Aorta (tissue), 5 donors: Measurements from ENCODE around the gene KCNIP1. TPM values are rescaled to one million over a fixed set of nuclear protein-coding genes. Genes with fewer than 3 reads are reported as not detected.

Experiments used
- ATAC-seq: fragments of 200-7000 bp; cut with Tn5 transposase; one replicate; pipeline ENCODE4 v1.9.1; 2022; ENCODE audit warnings: moderate library complexity; ENCODE audit not compliant: low FRiP score
- DNase-seq, 2 donors: peaks; one replicate each; pipeline ENCODE4 v3.0.0-alpha.2; 2020
- H3K27ac ChIP-seq, 2 donors: one replicate each; pipeline ENCODE4 v1.5.1; 2013; ENCODE audit warnings: low read length in 2 of 2, mild to moderate bottlenecking in 2 of 2, moderate library complexity in 2 of 2, control low read depth in 1 of 2, inconsistent platforms in 1 of 2, low read depth in 1 of 2
- H3K27me3 ChIP-seq, 2 donors: one replicate each; pipeline ENCODE4 v1.6.1; 2013; ENCODE audit warnings: control low read depth in 1 of 2, low read length in 1 of 2, mild to moderate bottlenecking in 1 of 2, moderate library complexity in 1 of 2; ENCODE audit not compliant: insufficient read depth in 2 of 2, control insufficient read depth in 1 of 2
- H3K36me3 ChIP-seq, 2 donors: one replicate each; pipeline ENCODE4 v1.6.1; 2013; ENCODE audit warnings: control low read depth in 1 of 2, low read length in 1 of 2, mild to moderate bottlenecking in 1 of 2; ENCODE audit not compliant: insufficient read depth in 2 of 2, control insufficient read depth in 1 of 2
- H3K4me1 ChIP-seq, 2 donors: one replicate each; pipeline ENCODE4 v1.6.1; 2013; ENCODE audit warnings: low read length in 2 of 2, control low read depth in 1 of 2, mild to moderate bottlenecking in 1 of 2, moderate library complexity in 1 of 2; ENCODE audit not compliant: insufficient read depth in 2 of 2, control insufficient read depth in 1 of 2
- H3K4me3 ChIP-seq, 2 donors: one replicate each; pipeline ENCODE4 v1.5.1; 2013; ENCODE audit warnings: low read length in 2 of 2, control low read depth in 1 of 2, mild to moderate bottlenecking in 1 of 2
- H3K9me3 ChIP-seq: one replicate; pipeline ENCODE4 v1.6.1; 2013; ENCODE audit warnings: mild to moderate bottlenecking, low read length; ENCODE audit not compliant: control insufficient read depth
- WGBS, 2 donors: extraction: QIAGEN DNeasy Blood & Tissue Kit; methylation state at CpG; one replicate each; pipeline ENCODE4 v1.1.7; 2013; 5-methylcytosine and 5-hydroxymethylcytosine counted together
- intact Hi-C, 2 donors: fragments of 100-400 bp; cut with DNase I; formaldehyde crosslinking; loops; one replicate each; pipeline versions ENCODE4 v1.14.2 to v1.15.0; 2022
- polyA plus RNA-seq, 2 donors: library from polyadenylated mRNA; stranded (reverse); fragments of 200-250 nt; gene quantifications; one replicate each; pipeline ENCODE4 v1.2.3, GENCODE V29; 2013
- total RNA-seq, 2 donors: library from RNA; stranded (reverse); fragmentation: NEBNext Ultra II Directional; extraction: Animal tissue kit (Norgen Biotek cat#: 25700); gene quantifications; one replicate each; pipeline ENCODE4 v1.2.1, GENCODE V29; 2021
- donor health status: healthy with polysubstance abuse.
- donor health status: Bipolar disorder and iron deficiency.
- donor health status: DM: no; HTN: no; CAD: no.
- donor health status: DM: no; HTN: no; CAD: no.
- donor health status: DM: yes; HTN: yes; CAD: no.

Gene KCNIP1
- total and polyA plus RNA-seq, 4 donors, result 0.42 TPM; not detected in 3

DNA sequence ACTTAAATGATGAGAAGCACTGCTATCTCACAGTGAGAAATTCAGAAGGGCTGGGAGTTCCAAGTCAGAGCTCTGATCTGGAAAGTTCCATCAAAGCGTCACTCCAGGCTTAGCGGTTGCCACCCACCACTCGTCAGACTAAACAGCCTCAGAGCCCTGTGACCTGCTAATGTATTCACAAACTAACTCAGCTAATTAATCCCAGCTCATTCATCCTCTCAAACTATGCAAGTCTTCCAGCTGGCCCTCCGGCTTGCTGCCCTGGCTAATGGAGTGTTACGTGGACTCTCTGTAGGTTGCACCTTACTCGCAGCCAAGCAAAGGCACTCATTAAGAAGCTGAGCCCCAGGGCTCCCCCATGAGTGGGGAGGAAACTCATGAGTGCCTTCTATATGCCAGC, 197.5 kb downstream of the KCNIP1 start:
- no peaks in the 10 kb centered on the region for H3K4me1 ChIP-seq
- H3K9me3 ChIP-seq, result no peaks in the 10 kb centered on the region
- H3K27me3 ChIP-seq, result no peaks in the 10 kb centered on the region
- no peak overlapping the region for H3K4me3 ChIP-seq
- no peaks in the 10 kb centered on the region for H3K36me3 ChIP-seq
- 71 to 76% methylated on average over 6 of the region's 6 CpGs for WGBS, 2 donors
- H3K27ac ChIP-seq, result no peak overlapping the region
- ATAC-seq, result no peak
- intact Hi-C loops, result no loop called here
- DNase-seq, result no peak

DNA sequence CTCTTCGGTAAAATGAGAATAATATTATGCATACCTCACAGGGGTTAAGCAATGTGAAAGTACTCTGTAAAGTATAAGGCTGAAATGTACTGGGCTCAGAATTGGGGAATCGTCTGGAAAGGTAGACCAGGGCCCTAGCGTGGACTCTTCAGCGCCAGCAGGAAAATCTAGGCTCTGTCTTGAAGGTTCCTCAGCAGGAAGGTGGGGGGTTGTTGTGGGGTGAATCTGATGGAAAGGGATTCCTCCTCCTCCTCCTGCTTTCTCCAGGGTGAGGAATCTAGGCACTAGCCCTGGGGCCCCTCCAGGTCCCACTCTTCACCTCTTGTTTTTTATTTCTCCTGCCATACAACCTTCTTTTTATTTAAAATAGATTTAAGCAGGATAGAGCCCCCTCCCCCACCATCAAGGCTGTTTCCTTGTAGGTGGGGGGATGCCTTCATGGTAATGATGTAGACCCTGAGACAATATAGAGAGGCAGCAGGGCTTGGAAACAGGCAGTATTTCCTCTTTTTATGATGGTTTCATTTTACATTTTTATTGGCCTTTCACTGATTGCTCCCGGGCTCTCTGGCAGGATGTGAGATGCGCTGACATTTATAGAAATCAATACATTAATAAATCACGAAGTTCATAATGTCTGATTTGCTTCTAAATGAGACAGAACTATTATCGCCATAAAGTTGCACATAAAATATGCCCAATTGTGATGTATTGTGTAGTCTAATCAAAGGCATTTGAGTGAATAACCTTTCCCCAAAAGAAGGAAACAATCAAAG, 200.8 kb downstream of the KCNIP1 start:
- no peaks in the 10 kb centered on the region for H3K36me3 ChIP-seq
- ATAC-seq (no peak), DNase-seq (no peak)
- no peaks in the 10 kb centered on the region for H3K4me1 ChIP-seq
- WGBS, 2 donors, result 61 to 70% methylated on average over 7 of the region's 8 CpGs
- no peaks in the 10 kb centered on the region for H3K27me3 ChIP-seq
- H3K27ac ChIP-seq, result no peak overlapping the region
- intact Hi-C loops, result no loop called here
- H3K4me3 ChIP-seq, result no peak overlapping the region
- no peaks in the 10 kb centered on the region for H3K9me3 ChIP-seq

DNA sequence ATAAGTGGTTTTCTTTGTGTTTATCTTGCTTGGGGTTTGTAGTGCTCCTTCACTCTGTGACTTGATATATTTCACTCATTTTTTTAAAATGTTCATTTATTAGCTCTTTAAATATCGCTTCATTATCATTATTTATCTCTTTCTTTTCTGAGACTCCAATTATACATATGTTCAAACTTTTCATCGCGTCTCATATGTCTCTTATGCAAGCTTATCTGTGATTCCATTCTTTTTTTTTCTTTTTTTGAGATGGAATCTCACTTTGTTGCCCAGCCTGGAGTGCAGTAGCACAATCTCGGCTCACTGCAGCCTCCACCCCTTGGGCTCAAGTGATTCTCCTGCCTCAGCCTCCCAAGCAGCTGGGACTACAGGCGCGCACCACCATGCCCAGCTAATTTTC, 205.8 kb downstream of the KCNIP1 start:
- DNase-seq (no peak), ATAC-seq (no peak)
- H3K36me3 ChIP-seq, result no peaks in the 10 kb centered on the region
- intact Hi-C loops, result no loop called here
- H3K27me3 ChIP-seq, result no peaks in the 10 kb centered on the region
- no peaks in the 10 kb centered on the region for H3K4me1 ChIP-seq
- H3K9me3 ChIP-seq, result peaks cover 2% of the 10 kb centered on the region
- H3K27ac ChIP-seq, result no peak overlapping the region
- WGBS, 2 donors, result 63 to 85% methylated on average over 6 of the region's 6 CpGs
- H3K4me3 ChIP-seq, result no peak overlapping the region

DNA sequence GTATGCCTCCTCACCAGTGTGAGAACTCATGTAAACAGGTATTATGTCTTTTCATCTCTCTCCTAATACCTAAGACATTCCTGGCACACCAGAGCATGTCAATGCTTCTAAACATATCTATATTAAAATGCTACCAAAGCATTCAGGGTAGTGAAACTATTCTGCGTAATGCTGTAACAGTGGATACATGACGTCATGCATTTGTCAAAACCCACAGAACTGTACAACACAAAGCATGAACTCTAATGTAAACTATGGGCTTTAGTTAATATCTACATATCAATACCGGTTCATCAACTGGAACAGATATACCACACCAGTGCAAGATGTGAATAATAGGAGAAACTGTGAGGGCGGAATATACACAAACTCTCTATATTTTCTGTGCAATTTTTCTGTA, 207.5 kb downstream of the KCNIP1 start:
- DNase-seq, result no peak
- H3K9me3 ChIP-seq, result peaks cover 2% of the 10 kb centered on the region
- H3K27me3 ChIP-seq, result no peaks in the 10 kb centered on the region
- no peak for ATAC-seq
- H3K4me1 ChIP-seq, result no peaks in the 10 kb centered on the region
- 92 to 93% methylated on average over 4 of the region's 4 CpGs for WGBS, 2 donors
- intact Hi-C loops, result no loop called here
- no peaks in the 10 kb centered on the region for H3K36me3 ChIP-seq
- H3K4me3 ChIP-seq, result no peak overlapping the region
- H3K27ac ChIP-seq, result no peak overlapping the region

DNA sequence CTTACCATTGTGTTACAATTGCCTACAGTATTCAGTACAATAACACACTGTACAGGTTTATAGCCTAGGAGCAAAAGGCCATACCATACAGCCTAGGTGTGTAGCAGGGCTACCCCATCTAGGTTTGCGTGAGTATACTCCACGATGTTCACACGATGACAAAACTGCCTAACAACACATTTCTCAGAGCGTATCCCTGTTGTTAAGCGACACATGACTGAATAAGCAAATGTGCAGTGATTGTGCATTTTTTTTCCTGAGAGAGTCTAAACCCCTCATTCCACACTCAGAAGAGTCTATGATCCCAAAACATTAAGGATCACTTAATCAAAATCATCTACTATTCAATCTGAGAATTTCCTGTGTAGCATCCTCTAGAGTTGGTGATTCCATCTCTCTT, 211.3 kb downstream of the KCNIP1 start:
- no peak for DNase-seq
- Histone ChIP-seq H3K27me3 (no peaks in the 10 kb centered on the region), H3K4me1 (no peaks in the 10 kb centered on the region), H3K9me3 (peaks cover 2% of the 10 kb centered on the region), H3K36me3 (no peaks in the 10 kb centered on the region), H3K4me3 (no peak overlapping the region), H3K27ac (no peak overlapping the region)
- no peak for ATAC-seq
- 87 to 94% methylated on average over 5 of the region's 5 CpGs for WGBS, 2 donors
- intact Hi-C loops, result no loop called here

DNA sequence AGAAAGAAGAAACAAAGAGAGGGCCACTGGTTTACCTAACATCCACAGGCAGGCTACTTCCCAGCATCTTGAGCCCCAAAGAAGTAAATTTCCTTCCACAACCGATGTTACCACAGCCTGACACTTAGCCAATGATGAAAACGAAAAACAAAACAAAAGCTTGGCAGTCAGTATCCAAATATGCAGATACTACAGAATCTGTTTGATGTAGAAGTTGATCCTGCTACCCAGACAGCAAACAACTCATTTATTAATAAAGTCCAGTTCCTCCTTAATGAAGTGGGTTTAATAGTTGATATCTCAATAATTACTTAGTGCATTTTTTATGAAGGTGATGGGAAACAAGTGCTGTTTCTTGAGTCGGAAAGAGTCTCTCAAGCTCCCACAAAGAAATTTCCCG, 212.6 kb downstream of the KCNIP1 start:
- no peaks in the 10 kb centered on the region for H3K36me3 ChIP-seq
- ATAC-seq (no peak), DNase-seq (no peak)
- H3K27me3 ChIP-seq, result no peaks in the 10 kb centered on the region
- WGBS, 2 donors, result 17 to 23% methylated on average over 4 of the region's 4 CpGs
- H3K4me3 ChIP-seq, result no peak overlapping the region
- H3K9me3 ChIP-seq, result peaks cover 1% of the 10 kb centered on the region
- H3K27ac ChIP-seq, result no peak overlapping the region
- no peaks in the 10 kb centered on the region for H3K4me1 ChIP-seq
- intact Hi-C loops, result no loop called here

DNA sequence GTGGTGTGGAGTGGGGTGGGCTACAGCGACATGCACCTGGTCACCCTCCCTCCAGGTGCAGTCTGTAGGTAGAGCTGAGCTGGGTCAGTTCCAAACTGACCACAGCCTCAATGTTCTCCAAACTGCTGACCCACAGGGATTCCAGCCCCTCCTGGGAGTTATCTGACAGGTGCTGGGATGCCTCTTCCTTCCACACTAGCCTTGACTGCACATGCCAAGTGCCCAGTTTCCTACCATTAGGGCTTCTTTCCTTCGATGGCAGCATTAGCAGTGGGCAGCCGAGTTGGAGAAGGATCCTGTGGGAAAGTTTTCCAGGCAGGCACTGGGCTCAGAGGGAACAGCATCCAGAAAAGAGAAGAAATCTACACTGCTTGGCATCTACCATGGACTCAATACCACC, 215.7 kb downstream of the KCNIP1 start:
- Histone ChIP-seq H3K27me3 (peaks cover 0 to 2% of the 10 kb centered on the region in 2 donors), H3K36me3 (no peaks in the 10 kb centered on the region), H3K4me1 (no peaks in the 10 kb centered on the region), H3K4me3 (no peak overlapping the region), H3K9me3 (peaks cover 1% of the 10 kb centered on the region), H3K27ac (no peak overlapping the region)
- 75 to 83% methylated on average over 3 of the region's 3 CpGs for WGBS, 2 donors
- DNase-seq (no peak), ATAC-seq (no peak)
- intact Hi-C loops, result no loop called here

DNA sequence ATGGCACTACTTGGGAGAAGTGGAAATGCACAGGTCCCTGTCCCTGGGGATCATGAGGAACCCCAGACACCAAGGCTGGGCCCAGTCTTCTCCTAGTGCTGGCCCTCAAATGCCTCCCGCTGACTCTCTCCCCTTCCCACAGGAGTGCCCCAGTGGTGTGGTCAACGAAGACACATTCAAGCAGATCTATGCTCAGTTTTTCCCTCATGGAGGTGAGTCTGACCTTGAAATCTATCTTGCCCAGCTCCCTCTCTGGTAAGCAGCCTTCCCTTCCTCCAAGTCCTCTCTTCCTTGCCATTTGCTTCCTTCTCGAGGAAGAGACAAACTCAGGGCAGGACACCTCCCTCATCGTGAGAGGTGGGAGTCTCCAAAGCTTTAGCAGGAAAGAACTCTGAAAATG, 216.4 kb downstream of the KCNIP1 start:
- Histone ChIP-seq H3K27me3 (peaks cover 0 to 2% of the 10 kb centered on the region in 2 donors), H3K9me3 (peaks cover 1% of the 10 kb centered on the region), H3K4me1 (no peaks in the 10 kb centered on the region), H3K27ac (no peak overlapping the region), H3K36me3 (no peaks in the 10 kb centered on the region), H3K4me3 (no peak overlapping the region)
- 84 to 85% methylated on average over 4 of the region's 4 CpGs for WGBS, 2 donors
- ATAC-seq (no peak), DNase-seq (no peak)
- intact Hi-C loops, result no loop called here

DNA sequence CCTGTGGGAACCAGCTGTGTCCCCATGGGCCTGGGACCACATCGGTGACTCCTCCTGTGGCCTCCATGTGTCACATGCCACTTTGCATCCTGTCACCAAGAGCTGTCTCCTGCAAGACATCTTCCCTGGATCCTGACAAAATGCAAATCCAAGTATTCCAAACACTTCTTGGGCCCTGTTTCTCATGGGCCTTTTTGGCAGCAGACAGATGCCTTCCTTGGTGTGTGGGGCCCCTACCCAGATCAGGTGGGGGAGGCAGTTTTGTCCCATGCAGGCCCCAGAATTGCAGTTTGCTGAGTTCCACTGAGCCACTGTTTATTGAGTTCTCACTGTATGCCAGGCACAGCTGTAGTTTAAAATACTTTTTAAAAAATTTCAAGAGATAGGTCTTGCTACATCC, 217.2 kb downstream of the KCNIP1 start:
- peaks cover 0 to 2% of the 10 kb centered on the region in 2 donors for H3K27me3 ChIP-seq
- 78 to 80% methylated on average over 1 of the region's 1 CpG for WGBS, 2 donors
- H3K4me3 ChIP-seq, result no peak overlapping the region
- no peak for ATAC-seq
- H3K36me3 ChIP-seq, result no peaks in the 10 kb centered on the region
- intact Hi-C loops, result no loop called here
- H3K9me3 ChIP-seq, result peaks cover 1% of the 10 kb centered on the region
- no peaks in the 10 kb centered on the region for H3K4me1 ChIP-seq
- no peak overlapping the region for H3K27ac ChIP-seq
- DNase-seq, result no peak
